B cell (primary cell): ENCODE results near the gene LAMA2. TPM values are rescaled to one million over a fixed set of nuclear protein-coding genes. Genes with fewer than 3 reads are reported as not detected.

Experiments used
- ATAC-seq: fragments of 200-7000 bp; cut with Tn5 transposase; one replicate; pipeline ENCODE4 v1.10.0; 2021; ENCODE audit warnings: low read depth, mild to moderate bottlenecking, moderate number of reproducible peaks, moderate library complexity
- CTCF ChIA-PET: fragments of 350-600 bp; sonication (Branson Sonifier 250); formaldehyde crosslinking; loops from one replicate; lab custom pipeline; 2021; ENCODE audit warnings: antibody characterized with exemption, inconsistent platforms; lab: Charles Lee
- POLR2A ChIA-PET: fragments of 350-600 bp; sonication (Branson Sonifier 250); formaldehyde crosslinking; loops from one replicate; lab custom pipeline; 2021; ENCODE audit warnings: antibody characterized with exemption; lab: Charles Lee
- DNase-seq: peaks from one replicate; pipeline ENCODE4 v3.0.0; 2013
- H2AFZ ChIP-seq: 2 replicates; pipeline ENCODE4 v1.6.1; 2012; ENCODE audit warnings: mild to moderate bottlenecking, low read depth, low read length; ENCODE audit not compliant: insufficient read depth, poor library complexity, severe bottlenecking
- H3K27ac ChIP-seq, 2 donors: 1 replicate in 1 of 2; 2 replicates in 1 of 2; pipeline ENCODE4 v1.5.1; 2012 to 2013; ENCODE audit warnings: low read length in 2 of 2, mild to moderate bottlenecking in 2 of 2, moderate library complexity in 1 of 2
- H3K27me3 ChIP-seq, 4 experiments: fragments of 200-600 bp in 1 of 4; sonication (generic) in 1 of 4; replicated peaks in 1 of 4; 1 replicate in 2 of 4; 2 replicates in 2 of 4; pipeline versions ENCODE4 v1.6.1 to v1.7.0; 2013 to 2016; ENCODE audit warnings: low read length in 3 of 4, mild to moderate bottlenecking in 2 of 4, mixed read lengths in 1 of 4, moderate library complexity in 1 of 4; ENCODE audit not compliant: insufficient read depth in 4 of 4, control insufficient read depth in 3 of 4; ENCODE audit errors: control extremely low read depth in 1 of 4
- H3K36me3 ChIP-seq, 2 experiments: replicated peaks in 1 of 2; 1 replicate in 1 of 2; 2 replicates in 1 of 2; pipeline versions ENCODE4 v1.6.1 to v1.7.1; 2013; ENCODE audit warnings: low read length in 1 of 2; ENCODE audit not compliant: insufficient read depth in 2 of 2, control insufficient read depth in 1 of 2; ENCODE audit errors: control extremely low read depth in 1 of 2, extremely low read depth in 1 of 2
- H3K4me1 ChIP-seq, 2 donors: fragments of 200-600 bp in 1 of 2; sonication (generic) in 1 of 2; 1 replicate in 1 of 2; 2 replicates in 1 of 2; pipeline versions ENCODE4 v1.5.1 to v1.6.1; 2013 to 2017; ENCODE audit warnings: low read length in 2 of 2; ENCODE audit not compliant: control insufficient read depth in 2 of 2, insufficient read depth in 2 of 2
- H3K4me2 ChIP-seq: replicated peaks from 2 replicates; pipeline ENCODE3; 2012; ENCODE audit warnings: mild to moderate bottlenecking, low read depth, low read length; ENCODE audit not compliant: poor library complexity, severe bottlenecking
- H3K4me3 ChIP-seq, 5 experiments: fragments of 200-600 bp in 1 of 5; sonication (generic) in 1 of 5; 1 replicate in 3 of 5; 2 replicates in 2 of 5; pipeline versions ENCODE4 v1.5.1 to v1.7.0; 2011 to 2016; ENCODE audit warnings: low read length in 4 of 5, mild to moderate bottlenecking in 4 of 5, low read depth in 2 of 5, control low read depth in 1 of 5, moderate library complexity in 1 of 5; ENCODE audit not compliant: insufficient read depth in 1 of 5; ENCODE audit errors: control extremely low read depth in 1 of 5, extremely low read depth in 1 of 5
- H3K79me2 ChIP-seq: fragments of 200-600 bp; sonication (generic); one replicate; pipeline ENCODE4 v1.6.0; 2016; ENCODE audit warnings: low read length; ENCODE audit not compliant: control insufficient read depth, insufficient read depth
- H3K9ac ChIP-seq: fragments of 200-600 bp; sonication (generic); 2 replicates; pipeline ENCODE4 v1.6.1; 2017; ENCODE audit warnings: mild to moderate bottlenecking, low read length, moderate library complexity
- H3K9me3 ChIP-seq, 3 donors: one replicate each; pipeline versions ENCODE4 v1.6.1 to v1.7.1; 2013; ENCODE audit warnings: low read length in 2 of 3; ENCODE audit not compliant: control insufficient read depth in 2 of 3, insufficient read depth in 1 of 3; ENCODE audit errors: control extremely low read depth in 1 of 3
- H4K20me1 ChIP-seq: 2 replicates; pipeline ENCODE4 v1.6.0; 2012; ENCODE audit warnings: mild to moderate bottlenecking, low read length; ENCODE audit not compliant: insufficient read depth, control insufficient read depth, poor library complexity, severe bottlenecking
- H3K27ac Mint-ChIP-seq: one replicate; pipeline ENCODE4 v1.8.0; 2021; ENCODE audit warnings: mixed read lengths
- H3K27me3 Mint-ChIP-seq: one replicate; pipeline ENCODE4 v1.8.0; 2021; ENCODE audit warnings: mixed read lengths
- H3K4me1 Mint-ChIP-seq: one replicate; pipeline ENCODE4 v1.8.0; 2021; ENCODE audit warnings: mixed read lengths
- H3K4me3 Mint-ChIP-seq: one replicate; pipeline ENCODE4 v1.8.0; 2021; ENCODE audit warnings: mixed read lengths
- H3K9me3 Mint-ChIP-seq: one replicate; pipeline ENCODE4 v1.8.0; 2022; ENCODE audit warnings: mixed read lengths; ENCODE audit not compliant: insufficient read depth
- CTCF ChIP-seq: fragments of 200-600 bp; IDR thresholded peaks from one replicate; pipeline ENCODE4 v1.8.0; 2022; ENCODE audit warnings: antibody characterized with exemption, mild to moderate bottlenecking
- EZH2 ChIP-seq: IDR thresholded peaks from 2 replicates; pipeline ENCODE4 v1.6.1; 2012; ENCODE audit warnings: borderline replicate concordance, low read depth, mild to moderate bottlenecking, moderate library complexity, low read length; ENCODE audit not compliant: insufficient read depth, poor library complexity, severe bottlenecking
- whole genome bisulfite sequencing: methylation state at CpG from one replicate; pipeline ENCODE4 v1.1.5; 2013; ENCODE audit warnings: missing lambda C conversion rate; ENCODE audit not compliant: insufficient coverage; 5-methylcytosine and 5-hydroxymethylcytosine counted together
- intact Hi-C: fragments of 100-400 bp; cut with micrococcal nuclease; formaldehyde crosslinking; loops from one replicate; pipeline ENCODE4 v1.10.0; 2022
- polyA plus RNA-seq: library from polyadenylated mRNA; depleted of rRNA; stranded (reverse); fragments of >200 nt; gene quantifications from 2 replicates; pipeline ENCODE4 v1.2.3, GENCODE V29; 2012
- total RNA-seq, 2 donors: library from RNA; stranded (reverse); fragments of 120-200 nt in 1 of 2; gene quantifications; 1 replicate in 1 of 2; 2 replicates in 1 of 2; pipeline versions ENCODE4 v1.2.3 to v1.2.4, GENCODE V29; 2013 to 2022

The LAMA2 gene
- total and polyA plus RNA-seq, 2 donors (not counting 1 experiment from before 2014, with no cell fraction given), result 0.16 TPM; not detected in 1

GRCh38 chr6:128964233-128964755, 81.4 kb downstream of the LAMA2 start:
- Histone ChIP-seq H4K20me1 (no peaks in the 10 kb centered on the region), H3K9ac (no peak overlapping the region), H3K36me3 (no peaks in the 10 kb centered on the region), H2AFZ (no peak overlapping the region), H3K4me1 (no peaks in the 10 kb centered on the region), H3K4me3 (no peak overlapping the region), H3K9me3 (no peaks in the 10 kb centered on the region), H3K4me2 (no peak overlapping the region), H3K27ac (no peak overlapping the region), H3K79me2 (no peaks in the 10 kb centered on the region), H3K27me3 (no peaks in the 10 kb centered on the region)
- no peak overlapping the region for H3K27ac Mint-ChIP-seq
- intact Hi-C loops, result no loop called here
- WGBS, result 100% methylated on average over 1 of the region's 1 CpG
- ChIA-PET POLR2A (no interaction called here), CTCF (no interaction called here)
- no peak for DNase-seq
- no peak for ATAC-seq
- no peaks in the 10 kb centered on the region for H3K27me3 Mint-ChIP-seq
- no peaks in the 10 kb centered on the region for H3K9me3 Mint-ChIP-seq
- TF ChIP-seq EZH2 (no peak), CTCF (no peak)
- no peaks in the 10 kb centered on the region for H3K4me1 Mint-ChIP-seq
- no peak overlapping the region for H3K4me3 Mint-ChIP-seq

- H3K36me3 ChIP-seq, result no peaks in the 10 kb centered on the region
- H3K9me3 ChIP-seq, result no peaks in the 10 kb centered on the region
- no peaks in the 10 kb centered on the region for H3K4me1 ChIP-seq
- ChIA-PET POLR2A (no interaction called here), CTCF (no interaction called here)
- H3K79me2 ChIP-seq, result no peaks in the 10 kb centered on the region
- H2AFZ ChIP-seq, result no peak overlapping the region
- H3K9ac ChIP-seq, result no peak overlapping the region
- no peak overlapping the region for H3K4me3 ChIP-seq
- Mint-ChIP-seq H3K9me3 (no peaks in the 10 kb centered on the region), H3K27me3 (no peaks in the 10 kb centered on the region), H3K4me1 (no peaks in the 10 kb centered on the region), H3K4me3 (no peak overlapping the region), H3K27ac (no peak overlapping the region)
- no peaks in the 10 kb centered on the region for H3K27me3 ChIP-seq
- no peak overlapping the region for H3K4me2 ChIP-seq
- no peak overlapping the region for H3K27ac ChIP-seq
- intact Hi-C loops, result no loop called here
- no peaks in the 10 kb centered on the region for H4K20me1 ChIP-seq
- no peak for ATAC-seq
- TF ChIP-seq EZH2 (no peak), CTCF (no peak)
- no peak for DNase-seq
These were observed 81.8 kb downstream of the LAMA2 start for GRCh38 chr6:128964771-128965170.
